HG02852 (cell line): ENCODE data around the gene SLC14A1.
"Not testable (repeated sequence)": the region's sequence is repeated elsewhere in the genome, so short reads cannot be mapped to it uniquely, and the experiment has no call there.

ENCODE experiments used
- ATAC-seq: cut with Tn5 transposase; IDR thresholded peaks from one replicate; pipeline ENCODE4 v1.9.1; 2021; ENCODE audit warnings: mild to moderate bottlenecking, moderate library complexity; ENCODE audit not compliant: unreplicated experiment

The SLC14A1 gene

DNA sequence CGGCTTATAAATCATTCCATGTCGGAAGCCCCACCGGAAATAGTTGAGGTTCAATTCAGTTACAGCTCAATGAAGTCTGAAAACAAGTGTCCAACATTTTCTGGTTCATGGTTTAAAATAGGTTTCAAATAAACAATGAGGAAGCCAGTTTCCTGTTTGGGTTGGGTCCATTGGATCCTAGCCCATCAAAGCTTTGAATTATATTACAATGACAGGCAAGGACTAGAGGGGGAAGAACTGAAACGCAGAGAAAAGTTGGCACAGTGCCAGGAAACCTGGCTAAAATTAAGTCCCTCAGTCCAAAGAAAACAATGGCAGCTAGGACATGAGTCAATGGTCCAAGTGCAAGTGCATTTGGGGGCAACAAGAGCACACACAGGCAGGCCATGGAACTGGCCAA is 32.0 kb downstream of the SLC14A1 start:
- ATAC-seq = no peak

DNA sequence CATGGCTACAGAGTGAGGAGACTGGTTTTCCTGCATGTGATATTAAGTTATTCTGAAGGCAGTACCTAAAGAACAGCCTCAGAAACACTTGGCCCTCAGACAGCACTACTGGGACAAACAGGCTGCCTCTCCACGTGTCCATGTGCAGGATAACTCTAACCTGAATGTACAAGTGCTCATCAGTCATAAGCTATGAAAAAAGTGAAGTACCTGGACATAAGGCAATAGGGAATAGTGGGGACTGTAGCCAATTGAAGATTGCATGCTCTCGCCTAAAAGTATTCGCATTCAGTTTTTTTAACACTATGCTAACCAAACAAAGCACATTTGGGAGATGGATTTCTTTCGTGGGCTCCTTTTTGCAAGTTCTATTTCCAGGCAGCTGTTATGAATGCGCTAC is 33.0 kb downstream of the SLC14A1 start:
- no peak for ATAC-seq

DNA sequence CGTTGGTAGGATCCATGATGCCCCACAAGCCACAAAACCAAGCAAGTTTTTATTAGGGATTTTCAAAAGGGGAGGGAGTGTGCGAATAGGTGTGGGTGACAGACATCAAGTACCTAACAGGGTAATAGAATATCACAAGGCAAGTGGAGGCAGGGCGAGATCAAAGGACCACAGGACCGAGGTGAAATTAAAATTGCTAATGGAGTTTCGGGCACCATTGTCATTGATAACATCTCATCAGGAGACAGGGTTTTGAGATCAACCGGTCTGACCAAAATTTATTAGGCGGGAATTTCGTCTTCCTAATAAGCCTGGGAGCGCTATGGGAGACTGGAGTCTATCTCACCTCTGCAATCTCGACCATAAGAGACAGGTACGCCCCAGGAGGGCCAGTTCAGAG is 33.7 kb downstream of the SLC14A1 start:
- not testable (repeated sequence) for ATAC-seq

DNA sequence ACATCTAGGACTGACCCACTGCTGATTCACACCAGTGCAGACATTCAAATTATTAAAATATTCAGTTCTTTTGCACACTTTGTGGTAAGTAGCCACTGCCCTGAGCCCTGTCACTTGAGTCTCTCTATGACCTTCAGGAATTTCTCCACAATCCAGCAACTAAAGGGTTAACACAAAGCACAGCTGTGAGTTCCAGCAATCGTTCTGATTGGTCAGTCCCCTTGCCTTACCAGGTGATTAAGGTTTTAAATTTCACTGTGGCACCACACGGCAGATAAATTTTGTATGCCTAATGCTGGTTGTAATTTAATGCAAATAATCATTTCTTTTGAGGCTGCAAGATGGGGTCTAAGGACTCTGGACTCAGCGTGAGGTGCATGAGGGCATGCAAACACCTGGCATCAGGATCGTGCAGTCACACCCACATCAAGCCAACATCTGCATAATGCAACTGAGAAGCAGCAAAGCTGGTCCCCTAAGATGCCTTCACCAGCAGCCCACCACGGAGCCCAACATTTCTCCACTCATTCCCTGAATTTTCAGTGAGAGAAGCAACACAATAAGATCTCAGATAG is 36.6 kb downstream of the SLC14A1 start:
- no peak for ATAC-seq

DNA sequence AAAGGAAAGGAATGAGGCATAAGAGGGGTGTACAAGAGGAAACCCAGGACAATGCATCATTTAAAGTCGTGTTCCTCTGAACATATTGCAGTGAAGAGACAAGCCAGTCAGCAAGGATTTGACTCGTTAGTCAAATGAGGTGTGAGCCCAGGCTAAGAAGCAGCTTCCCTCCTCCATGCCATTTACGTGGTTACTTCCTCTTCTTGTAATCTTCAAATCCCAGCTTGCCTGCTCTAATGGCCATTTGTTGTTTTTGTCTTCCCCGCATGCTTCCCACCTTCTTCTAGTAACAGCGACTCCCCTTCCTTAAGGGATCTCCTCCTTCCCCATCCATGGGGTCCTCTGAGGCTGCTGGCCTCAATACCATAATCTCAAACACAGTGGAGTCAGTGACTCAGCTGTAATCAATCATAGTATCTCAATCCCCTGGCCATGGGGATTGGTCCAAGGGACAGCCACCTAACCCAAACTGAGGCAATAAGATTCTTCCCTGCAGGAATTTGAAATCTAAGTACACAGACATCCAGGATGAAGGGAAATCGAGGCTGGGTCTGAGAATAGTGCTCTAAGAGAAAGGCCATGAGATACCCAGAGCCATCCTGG is 37.6 kb downstream of the SLC14A1 start:
- no peak for ATAC-seq

DNA sequence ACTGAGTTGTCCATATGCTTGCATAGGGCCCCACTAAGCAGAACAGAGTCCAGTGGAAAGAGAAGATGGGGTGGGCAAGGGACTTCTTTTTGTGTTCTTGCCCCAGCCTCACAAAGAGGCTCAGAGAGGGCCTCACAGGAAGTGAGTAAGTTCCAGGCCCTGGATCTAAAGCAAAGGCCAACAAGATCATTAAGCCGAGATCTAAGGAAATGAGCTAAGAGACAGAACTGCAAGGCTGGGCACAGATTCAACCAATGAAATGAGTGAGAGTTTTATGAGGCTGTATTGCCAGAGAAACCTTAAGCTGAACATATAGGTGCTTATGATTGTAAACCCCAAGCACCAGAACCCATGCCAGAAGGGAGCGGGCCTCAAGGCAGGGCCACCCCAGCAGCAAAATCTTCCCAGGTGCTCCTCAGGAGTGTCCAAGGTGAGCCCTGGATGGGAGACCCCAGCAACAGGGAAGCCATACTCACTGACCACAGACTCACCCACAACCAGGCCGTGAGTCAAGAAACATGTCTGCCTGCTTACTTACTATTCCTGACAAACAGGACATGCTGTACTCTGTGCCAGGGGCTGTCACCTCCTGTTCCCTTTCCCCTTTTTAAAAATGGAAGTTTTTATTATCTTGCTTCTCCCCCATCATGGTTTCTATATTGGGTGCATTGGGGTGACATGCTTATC is 40.2 kb downstream of the SLC14A1 start:
- no peak for ATAC-seq

DNA sequence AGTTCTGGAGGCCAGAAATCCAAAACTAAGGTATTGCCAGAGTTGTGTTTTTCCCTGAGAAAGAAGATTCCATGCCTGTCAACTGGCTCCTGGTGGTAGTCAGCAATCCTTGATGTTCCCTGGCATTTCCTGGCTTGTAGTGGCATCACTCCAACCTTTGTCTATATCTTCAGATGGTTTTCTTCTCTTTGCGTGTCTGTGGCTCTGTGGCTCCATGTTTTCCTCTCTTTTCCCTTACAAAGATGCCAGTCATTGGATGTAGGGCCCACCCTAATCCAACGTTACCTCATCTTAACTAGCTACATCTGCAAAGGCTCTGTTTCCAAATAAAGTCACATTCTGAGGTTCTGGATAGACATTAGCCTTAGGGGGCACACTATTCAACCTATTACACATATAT is 41.8 kb downstream of the SLC14A1 start:
- ATAC-seq = no peak

DNA sequence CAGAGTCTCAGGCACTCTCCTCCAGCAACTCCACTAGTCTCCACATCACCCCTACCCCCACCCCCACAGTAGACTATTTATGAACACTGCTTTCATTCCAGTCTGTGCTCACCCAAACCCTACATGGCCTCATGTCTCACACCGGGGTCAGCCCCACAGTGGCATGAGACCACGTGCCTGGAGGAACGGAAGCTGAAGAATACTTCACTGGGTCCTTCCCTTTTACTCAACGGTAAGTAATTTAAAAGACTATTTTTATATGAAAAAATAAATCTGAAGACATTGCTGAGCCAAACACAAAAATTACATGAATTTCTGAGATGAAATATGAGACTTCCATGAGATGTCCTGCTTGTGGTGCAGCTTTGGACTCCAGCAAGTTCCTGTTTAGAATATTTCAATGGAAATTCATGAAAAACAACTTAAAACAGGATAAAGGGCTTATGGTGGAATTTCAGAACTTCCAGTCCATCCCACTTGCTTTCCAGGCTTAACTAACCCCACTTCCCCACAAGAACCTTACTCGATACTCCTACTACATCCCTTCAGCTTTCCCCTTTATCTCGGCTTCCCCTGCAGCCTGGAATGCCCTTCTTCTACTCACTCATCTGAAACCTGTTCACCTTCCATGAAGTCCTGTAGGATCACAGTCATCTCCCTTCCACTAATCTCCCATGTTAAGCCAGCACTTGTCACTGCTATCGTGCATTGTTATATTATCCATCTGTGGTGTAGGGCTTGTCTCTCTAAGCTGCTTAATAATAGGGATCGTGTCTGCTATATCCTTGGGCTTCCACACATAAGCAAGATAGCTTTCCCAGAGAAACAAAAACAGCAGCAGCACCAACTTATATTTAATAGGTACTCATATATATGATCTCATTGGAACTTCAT is 47.9 kb downstream of the SLC14A1 start:
- ATAC-seq = no peak

DNA sequence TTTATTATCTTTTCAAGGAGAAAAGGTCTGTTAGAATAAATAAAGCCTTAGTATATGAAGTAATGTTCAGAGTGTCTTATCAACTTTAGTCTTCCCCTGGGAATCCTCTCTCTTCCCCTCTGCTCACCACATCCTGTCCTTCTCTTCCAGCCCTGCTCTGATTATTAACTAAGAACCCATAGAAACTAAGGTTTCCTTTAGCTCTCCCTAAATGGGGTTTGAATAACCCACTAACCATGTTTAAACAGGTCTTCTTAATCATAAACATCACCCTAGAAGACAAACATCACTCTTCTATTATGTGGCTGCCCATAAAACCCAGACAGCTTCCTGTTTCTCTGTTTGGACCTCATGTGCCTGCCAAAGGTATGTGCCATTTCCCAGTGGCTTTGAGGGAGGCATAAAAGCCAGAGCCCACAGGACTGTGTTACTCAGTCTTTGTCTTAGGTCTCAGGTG is 50.1 kb downstream of the SLC14A1 start:
- no peak for ATAC-seq

DNA sequence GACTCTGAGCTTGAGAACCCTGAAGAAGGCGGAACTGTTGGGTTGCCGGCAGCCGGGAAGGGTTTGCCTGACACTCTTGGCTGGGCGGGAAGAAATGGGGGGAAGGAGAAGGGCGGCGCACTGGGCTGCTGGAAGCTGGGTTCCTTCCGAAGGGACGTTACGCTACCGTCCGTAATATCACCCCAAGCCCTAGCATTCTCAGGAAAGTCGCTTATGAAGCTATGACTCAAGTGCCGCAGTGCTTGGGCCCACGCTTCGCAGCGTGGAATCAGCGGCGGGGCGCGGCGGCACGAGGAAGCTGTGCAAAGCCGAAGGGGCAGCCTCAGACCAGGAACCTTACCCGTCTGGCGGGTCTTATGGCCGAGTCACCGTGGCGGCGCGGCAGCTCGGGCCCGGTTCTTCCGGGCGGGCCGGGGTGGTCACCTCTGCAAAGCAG is 51.3 kb downstream of the SLC14A1 start:
- ATAC-seq = peak; percentile 81

DNA sequence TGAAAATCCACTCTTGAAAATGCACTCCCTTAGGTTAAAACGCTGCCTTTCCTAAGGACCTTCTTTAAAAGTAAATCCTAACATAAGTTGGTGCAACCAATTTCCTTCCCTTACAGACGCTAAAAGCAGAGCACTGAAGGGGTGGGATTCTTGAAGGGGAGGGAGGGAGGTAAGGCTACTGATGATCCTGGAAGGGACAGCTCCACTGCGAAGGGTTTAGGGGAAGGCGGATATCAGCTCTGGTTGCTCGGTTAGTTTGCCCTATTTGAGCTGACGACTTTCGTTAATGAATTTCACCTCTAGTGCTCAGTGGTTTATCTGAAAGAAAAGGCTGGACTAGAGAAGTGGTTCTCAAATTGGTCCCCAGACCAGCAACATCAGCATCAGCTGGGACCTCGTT is 51.8 kb downstream of the SLC14A1 start:
- ATAC-seq = no peak

DNA sequence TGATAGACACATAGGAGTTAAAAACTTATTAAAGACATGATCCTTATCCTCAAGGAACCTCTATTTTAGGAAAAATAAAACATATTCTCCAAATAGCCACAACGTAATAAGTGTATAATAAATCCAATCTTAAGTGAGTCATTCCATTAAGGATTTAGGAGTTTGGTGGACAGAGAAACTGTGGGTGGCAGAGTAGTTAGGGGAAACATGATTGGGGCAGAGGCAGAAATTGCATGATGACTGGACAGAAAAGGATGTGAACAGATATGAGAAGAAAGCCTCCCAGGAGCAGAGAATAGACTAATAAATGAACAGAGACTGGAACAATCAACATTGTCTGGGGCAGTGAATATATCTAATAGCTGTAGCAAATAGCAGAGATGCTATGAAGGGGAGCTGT is 53.4 kb downstream of the SLC14A1 start:
- ATAC-seq = no peak

DNA sequence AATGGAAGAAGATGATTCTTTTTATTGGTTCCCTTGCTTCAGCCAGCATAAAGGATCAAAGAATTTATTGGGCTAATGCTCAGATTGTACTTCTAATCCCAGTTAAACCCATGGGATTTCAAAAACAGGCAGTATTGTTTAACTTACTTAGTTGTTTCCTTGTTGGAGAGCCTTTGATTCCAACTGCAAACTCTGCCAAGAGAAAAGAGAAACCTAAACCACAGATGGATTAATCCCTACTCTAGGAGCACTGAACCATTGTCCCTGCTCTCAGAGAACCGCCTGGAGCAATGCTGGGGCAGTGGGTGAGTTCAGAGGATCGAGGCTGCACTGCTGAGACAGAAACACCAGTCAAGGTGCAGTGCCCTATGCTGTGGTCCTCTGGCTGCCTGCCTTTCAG is 56.6 kb downstream of the SLC14A1 start:
- no peak for ATAC-seq

DNA sequence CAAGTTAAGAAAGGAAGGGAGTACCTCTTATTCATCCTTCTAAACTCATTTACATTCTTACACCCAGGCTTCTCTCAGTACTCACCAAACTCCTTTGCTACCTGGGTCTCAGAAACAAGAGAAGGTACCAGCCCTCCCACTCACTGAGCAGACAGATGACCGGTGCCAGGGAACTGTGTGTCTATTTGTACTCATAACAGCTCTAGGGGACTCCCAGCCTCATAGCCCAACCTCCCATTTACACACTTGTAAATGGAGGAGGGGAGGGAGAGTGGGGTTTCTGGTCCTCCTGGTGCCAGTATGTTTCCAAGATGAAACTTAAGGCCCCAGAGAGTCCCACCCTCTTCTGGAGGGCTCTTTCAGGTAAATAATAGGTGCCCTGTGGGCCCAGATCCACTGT is 58.7 kb downstream of the SLC14A1 start:
- no peak for ATAC-seq

DNA sequence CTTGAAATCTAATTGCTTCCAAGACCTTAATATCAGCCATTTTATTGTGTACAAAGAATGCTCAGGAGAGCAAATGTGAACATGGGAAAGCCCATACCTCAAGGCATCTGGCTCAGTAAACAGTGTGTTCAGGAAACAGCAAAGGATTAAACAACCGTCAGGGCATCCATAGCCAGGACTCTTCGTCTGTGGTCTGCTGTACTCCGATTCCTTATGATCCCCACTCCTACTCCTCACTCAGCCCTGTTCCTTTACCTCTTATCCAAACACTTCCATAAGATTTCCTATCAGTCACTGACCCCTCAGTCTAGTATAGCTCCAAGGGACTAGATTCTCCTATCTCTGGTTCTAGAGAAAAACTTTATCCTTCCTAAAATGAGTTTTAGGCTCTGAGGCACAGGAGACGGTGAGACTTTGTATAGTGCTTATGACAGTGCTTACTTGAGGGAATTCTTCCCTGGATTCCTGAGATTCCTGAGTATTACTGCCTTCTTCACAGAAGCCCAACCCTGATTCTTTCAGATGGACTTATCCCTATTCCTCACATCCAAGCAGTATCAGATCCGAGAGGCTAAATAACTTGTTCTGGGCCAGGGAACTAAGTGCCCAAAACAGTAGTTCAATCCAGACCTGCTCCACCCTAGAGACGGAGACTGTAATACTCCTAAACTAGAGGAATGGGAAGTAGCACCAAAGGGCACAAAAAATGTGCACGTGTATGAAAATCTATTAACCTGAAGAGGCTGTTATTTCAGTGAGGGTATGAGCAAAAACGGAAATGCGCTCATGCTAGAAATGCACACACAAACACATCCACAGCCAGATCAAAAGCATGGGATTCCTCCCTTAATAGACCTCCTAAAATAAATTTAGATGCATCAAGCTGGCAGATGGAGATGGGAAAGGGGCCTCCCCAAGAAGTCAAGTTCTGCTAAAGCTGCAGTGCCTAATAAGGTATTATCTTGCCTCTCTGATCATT is 59.4 kb downstream of the SLC14A1 start:
- ATAC-seq = no peak

DNA sequence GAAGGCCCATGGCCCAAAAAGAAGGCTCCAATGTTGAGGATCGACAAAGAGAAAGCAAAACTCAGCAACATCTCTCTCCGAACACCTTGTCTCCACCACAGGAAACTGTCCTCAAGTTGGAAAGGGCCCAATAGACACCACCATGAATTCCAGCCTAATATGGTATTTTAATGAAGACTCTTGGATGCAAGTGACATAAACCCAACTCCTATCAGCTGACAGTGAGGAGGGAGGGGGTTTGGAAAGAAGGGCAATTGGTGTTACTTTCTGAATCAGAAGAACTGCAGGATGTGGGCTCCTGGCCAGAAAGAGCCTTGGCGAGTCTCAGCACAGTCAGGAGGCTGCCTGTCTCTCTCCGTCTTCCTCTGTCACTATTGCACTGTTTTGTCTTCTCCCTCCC is 61.2 kb downstream of the SLC14A1 start:
- no peak for ATAC-seq

DNA sequence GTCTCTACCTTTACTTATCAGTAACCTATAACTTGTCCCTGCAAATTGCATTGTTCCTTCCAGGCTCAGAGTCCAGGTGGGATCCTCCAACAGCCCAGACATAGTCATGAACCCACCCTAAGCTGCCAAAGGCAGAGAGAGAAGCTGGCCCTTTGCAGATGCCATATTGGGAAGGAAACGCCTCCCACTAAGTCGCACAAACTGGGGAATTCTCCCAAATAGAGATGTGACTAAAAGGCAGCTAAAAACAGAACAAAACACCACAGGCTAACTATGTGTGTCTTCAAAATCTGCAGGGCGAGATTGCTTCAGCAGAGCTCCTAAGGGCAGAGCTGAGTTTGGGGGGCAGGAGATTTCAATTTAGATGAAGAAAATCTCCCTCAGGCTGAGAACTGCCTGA is 63.0 kb downstream of the SLC14A1 start:
- ATAC-seq = no peak

DNA sequence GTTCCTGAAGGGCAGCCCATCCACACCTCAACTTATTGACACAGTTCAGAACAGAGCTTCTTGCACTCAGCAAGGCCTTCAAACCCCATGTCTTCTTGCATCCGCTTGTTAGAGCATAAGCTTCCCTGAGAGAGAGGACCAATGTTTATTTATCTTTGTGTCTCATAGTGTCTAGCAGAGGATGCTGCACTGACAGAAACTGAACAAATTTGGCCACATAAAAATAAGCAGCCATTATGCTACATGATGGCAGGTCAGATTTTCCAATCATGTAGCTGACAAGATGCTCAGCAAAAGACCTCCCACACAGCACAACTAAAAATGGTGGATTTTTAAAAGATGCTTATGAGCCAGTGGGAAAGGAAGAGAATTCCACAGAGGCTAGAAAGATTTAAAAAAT is 63.4 kb downstream of the SLC14A1 start:
- no peak for ATAC-seq

DNA sequence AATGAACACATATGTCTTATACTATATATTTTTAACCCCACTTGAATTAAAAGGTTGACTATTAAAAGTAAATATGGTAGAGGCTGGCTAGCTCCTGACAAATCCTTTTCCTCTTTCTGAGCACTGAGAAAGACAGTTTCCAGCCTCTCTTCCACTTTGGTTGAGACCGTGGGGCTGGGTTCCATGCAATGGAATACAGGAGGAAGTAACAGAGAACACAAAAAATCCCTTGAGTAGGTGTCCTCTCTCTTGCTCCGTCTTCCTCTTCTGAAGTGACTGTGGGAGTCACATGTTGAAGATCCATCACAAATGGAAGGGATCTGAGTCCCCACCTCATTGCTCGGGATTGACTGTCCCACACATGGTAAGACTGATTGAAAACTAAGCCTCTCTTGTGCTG is 64.9 kb downstream of the SLC14A1 start:
- no peak for ATAC-seq

DNA sequence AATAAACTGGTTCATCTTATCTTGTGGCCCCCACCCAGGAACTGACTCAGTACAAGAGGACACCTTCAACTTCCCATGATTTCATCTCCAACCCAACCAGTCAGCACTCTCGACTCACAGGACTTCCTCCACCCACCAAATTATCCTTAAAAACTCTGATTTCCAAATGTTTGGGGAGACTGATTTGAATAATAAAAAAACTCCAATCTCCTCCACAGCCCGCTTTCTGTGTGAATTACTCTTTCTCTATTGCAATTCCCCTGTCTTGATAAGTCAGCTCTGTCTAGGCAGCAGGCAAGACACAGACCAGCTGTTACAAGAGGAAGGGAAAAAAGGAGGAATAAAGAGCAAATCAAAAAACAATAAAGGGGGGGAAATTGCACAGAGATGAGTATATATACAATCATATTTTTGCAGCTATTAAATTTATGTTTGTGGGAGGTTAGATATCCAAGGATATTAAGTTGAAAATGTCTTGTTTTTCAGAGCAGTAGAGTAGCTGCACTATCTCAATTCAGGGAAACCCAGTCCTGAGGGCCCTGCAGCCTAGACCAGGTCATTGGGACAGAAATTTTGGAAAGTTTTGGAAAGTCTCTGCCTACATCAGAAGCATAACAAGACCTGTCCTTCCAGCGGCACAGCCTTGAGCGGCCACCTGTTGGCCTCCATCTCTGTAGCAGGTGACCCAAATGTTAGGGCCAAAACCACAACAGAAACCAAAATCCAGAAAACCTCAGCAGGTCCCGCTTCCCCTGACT is 68.7 kb downstream of the SLC14A1 start:
- no peak for ATAC-seq
